ENCODE measurements around the gene KCTD10.
A peak's percentile ranks its signal among the peaks of the same experiment; 100 is the strongest.

GRCh38 chr12:109433618-109434017 lies 43.5 kb downstream of the KCTD10 start:
- peak; percentile 55 for TF ChIP-seq CTCF (IDR thresholded peaks at IDR 0.05)
- TF ChIP-seq REST (IDR thresholded peaks at IDR 0.05; ENCODE audit: insufficient read depth in 1 of 2, low read depth in 2 of 2, low read length in 1 of 2): no peak
- TF ChIP-seq POLR2AphosphoS5 (IDR thresholded peaks at IDR 0.05; ENCODE audit: low read depth, low read length): no peak
- no peak for TF ChIP-seq SIN3A (IDR thresholded peaks at IDR 0.05; ENCODE audit: borderline replicate concordance, insufficient read depth, low read depth, low read length)

All from Panc1 (cell line).